Dermis blood vessel endothelial cell (primary cell): Measurements from ENCODE around the gene MTSS2. TPM values are rescaled to one million over a fixed set of nuclear protein-coding genes. Genes with fewer than 3 reads are reported as not detected.
"Not testable (repeated sequence)": the region's sequence is repeated elsewhere in the genome, so short reads cannot be mapped to it uniquely, and the experiment has no call there.

ENCODE experiments used
- DNase-seq: peaks from one replicate; pipeline ENCODE4 v3.0.0; 2010
- total RNA-seq: library from RNA; depleted of rRNA; stranded (reverse); fragments of >200 nt; gene quantifications from 2 replicates; pipeline ENCODE4 v1.2.3, GENCODE V29; 2014

Gene MTSS2
- total RNA-seq, 1 donor from 2014 or later = 20.6 TPM

DNA sequence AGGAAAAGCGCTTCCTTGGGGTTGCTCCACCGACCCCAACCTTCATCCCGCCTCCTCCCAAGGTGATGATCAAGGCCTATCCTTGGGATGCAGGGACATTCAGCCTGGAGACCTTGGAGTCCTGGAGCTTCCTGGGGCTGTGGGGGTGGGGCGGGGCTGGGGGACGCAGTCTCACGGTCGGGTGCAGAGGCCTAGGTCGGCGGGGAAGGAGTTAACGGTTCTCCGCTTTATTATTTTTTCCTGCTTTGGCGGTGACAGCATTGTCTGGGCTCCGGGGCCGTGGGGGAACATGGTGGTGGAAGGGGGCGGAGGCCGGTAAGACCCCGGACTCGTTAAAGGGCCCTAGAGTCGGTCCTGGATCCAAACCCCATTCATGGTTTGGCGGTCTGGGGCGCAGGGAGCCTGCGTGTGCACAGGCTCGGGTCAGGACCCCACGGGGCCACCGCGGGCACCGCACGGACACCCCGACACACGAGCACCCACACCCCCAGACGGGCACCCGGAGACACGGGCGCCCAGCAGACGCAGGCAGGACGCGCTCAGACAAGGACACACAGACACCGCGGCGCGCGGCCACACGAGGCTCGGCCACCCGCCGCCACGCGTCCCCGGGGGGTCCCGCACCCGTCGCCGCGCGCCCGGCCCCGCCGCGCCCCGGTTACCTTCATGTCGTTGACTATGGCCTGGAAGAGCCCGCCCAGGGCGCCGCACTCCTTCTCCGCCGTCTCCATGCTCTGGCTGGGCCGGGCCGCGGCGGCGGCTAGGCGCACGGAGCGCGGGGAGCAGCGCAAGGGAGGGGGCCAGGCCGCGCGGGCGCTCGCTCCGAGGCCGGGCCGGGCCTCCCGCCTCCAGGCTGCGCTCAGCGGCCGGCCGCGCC lies 554 bp downstream of the MTSS2 start:
- DNase-seq = no peak

GRCh38 chr16:70684146-70685060 lies 1.4 kb downstream of the MTSS2 start:
- DNase-seq = no peak

DNA sequence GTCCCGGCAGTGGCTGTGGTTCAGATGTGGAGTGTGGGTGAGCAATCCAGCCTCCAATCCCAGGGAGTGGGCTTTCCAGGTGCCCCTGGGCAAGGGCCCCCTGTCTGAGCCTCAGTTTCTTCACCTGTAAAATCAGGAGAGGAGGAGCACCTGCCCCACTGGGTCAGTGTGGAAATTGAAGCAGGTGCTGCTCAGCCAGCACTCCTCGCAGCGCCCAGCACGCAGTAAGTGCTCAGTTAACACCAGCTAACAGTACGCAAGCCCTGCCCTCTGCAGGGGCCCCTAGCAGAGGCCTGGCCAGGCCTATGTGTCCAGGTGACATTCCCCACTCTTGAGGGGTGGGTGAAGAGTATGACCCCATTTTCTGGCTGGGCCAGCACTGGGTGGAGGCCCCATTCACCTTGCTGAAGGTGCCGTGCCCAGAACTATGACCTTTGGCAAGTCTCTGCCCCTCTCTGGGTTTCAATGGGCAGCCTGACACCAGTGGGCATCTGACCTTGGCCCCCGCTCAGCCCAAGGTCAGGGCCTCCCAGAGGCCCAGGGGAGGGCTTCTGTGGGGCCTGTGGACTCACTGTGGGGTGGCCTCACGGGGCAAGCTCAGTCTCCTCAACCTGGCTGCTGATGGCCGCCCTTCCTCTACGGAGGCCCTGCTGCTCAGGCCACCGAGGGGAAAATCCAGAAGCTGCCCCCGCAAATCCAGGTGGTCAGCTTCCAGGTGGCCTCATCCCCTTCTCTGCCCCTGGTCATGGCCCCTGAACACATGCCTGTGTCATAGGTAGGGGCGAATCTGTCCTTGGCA lies 2.5 kb downstream of the MTSS2 start:
- DNase-seq = no peak

DNA sequence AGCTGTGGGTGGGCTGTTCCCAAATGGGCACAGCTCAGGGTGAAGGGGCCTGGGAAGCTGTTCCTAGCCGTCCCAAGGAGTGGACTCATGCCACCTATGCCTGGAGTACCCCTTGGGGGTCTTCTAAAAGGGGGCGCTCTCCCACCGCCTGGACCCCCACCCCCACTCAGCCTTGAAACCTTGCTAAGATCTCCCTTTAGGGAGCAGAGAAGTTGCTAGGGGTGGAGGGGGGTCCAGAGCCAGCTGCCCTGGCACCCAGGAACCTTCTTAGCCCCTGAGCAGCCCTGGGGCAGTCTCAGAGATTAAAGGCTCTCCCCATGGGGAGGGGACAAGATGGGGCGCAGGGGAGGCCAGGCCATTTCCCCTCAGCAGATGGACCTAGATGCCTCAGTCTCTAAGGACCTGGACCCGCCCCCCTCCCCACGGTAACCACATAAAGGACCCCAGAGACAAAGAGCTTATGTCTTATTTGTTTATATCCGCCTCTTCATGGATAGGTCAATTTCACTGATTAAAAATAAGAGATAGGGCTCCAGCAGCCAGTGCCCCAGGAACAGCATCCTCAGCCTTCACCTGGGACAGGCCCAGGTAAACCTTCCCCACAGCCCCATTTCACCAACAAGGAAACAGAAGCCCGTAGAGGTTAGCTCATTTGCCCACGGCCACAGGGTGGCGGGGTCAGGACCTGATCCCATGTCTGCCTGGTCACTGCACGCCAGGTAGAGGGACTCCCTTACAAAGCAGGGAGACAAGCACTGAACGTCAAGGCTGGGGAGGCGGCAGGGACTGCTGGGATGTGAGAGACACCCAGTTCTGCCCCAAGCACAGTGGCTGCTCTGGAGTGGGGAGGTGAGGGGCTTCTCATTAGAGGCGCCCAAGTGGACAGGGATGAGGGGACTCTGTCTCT lies 3.4 kb downstream of the MTSS2 start:
- no peak for DNase-seq

DNA sequence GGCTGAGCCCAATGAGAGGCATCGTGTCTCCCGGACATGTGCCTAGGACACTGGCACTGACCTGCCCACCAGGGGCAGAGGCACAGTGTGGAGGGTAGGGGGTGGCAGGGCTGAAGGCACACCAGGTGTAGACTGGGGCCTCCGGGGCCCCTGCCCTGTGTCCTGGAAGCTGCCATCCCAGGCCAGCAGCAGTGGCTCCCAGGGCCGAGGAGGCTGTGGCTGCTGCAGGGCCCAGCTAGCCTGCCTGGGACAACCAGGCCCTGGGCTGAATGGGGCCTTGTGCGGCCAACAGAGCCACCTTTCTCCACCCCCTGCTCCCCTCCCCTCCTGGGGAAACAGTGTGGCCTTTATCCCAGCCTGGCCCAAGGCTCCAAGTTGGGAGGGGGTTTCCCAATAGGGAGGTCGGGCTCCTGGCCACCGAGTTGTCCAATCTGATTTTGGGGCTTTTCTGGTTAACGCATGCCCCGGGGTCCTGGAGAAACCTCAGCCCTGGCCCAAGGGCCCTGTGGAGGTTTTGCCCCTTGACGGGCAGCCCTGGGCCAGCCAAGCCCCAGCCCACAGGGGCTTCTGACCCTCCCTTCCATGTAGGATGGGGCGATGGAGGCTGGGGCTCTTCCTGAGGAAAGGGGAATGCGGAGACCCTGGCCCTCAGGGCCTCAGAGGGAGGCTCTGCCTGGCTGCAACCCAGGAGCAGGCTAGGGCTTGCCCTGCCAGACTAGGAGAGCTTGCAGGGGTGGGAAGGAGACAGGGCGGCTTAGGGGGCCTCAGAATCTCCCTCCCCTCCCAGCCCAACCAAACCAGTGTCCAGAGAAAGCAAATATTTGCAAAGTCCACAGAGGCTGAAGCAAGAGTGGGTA lies 4.2 kb downstream of the MTSS2 start:
- no peak for DNase-seq

GRCh38 chr16:70680495-70681381 lies 5.1 kb downstream of the MTSS2 start:
- DNase-seq = no peak

GRCh38 chr16:70679671-70680494 lies 6.0 kb downstream of the MTSS2 start:
- DNase-seq = no peak

GRCh38 chr16:70678898-70679670 lies 6.8 kb downstream of the MTSS2 start:
- no peak for DNase-seq

DNA sequence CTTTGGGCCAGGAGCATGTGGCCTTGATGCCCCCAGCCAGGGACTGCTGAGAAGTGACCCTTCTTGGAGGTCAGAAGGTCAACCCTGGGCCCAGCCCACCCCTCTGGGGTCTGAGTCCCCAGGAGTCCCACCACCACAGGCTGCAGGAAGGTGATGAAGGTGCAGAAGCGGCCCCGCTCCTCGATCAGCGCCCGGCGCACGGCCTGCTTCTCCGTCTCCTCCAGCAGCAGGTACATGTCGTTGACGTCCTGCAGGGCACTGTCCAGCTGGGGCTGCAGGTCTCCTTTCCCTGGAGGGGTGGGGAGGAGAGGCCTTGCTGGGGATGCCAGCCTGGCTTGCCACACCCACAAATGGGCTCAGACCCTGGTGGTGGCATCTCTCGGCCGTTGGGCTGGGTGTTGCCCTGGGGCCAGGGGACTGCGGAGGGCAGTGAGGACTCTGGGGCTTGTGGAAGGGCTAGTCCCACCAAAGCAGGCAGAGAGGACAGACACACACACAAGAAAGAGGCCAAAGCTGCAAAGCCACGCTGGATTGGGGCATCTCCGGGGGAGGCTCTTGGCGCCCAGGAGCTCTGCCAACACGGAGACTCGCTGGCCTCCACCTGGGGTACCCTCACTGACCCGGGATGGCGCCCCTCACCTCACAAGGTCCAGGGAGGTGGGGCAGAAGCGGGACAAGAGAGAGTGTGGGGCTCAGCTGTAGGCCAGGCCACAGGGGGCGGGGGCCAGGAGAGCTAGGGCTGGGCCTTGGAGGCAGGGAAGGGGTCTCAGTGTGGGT lies 7.5 kb downstream of the MTSS2 start:
- DNase-seq = no peak

- no peak for DNase-seq
Observed at GRCh38 chr16:70677499-70678120, 8.2 kb downstream of the MTSS2 start.

DNA sequence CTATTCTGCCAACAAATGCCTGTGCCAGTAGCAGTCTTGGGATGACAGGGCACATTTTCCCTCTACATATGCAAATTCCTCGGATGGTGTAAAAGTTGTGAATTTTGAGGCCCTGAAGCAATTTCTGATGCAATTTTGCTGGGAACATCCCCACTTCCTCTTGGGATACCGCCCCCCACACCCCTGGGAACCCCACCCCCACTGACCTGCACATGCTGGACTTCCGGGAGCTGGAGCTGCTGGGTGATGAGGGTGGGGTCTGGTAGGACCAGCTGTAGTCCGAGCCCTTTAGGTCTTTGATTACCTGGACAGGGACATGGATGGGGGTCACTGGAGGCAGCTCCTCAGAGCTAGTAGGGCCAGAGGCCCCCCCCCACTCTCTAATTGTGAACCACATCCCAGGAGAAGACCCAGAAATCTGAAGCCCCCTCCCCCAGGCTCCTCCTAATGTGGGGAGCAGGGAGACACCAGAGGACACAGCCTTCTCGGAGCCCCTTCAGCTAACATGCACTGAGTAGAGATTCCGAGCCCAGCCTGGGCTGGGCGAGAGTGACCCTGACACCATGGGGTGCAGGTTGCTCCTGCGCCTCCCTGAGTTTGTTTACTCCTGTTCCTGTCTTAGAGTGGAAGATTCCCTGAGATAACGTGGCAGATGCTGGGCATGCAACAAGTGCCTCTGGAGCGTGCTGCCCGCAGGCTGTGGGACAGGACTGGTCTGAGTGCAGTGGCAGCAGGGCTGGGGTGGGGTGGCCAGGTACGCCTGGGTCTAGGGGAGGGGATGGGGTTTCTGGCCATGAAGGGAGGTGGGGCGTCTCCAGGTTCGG lies 9.0 kb downstream of the MTSS2 start:
- no peak for DNase-seq

GRCh38 chr16:70675851-70676513 lies 9.9 kb downstream of the MTSS2 start:
- DNase-seq = no peak

- DNase-seq = no peak
Observed at GRCh38 chr16:70674221-70675014, 11.4 kb downstream of the MTSS2 start.

GRCh38 chr16:70670938-70671337 lies 14.9 kb downstream of the MTSS2 start:
- DNase-seq = not testable (repeated sequence)
